CD8-positive, alpha-beta memory T cell (primary cell): ENCODE measurements around the gene USP4. TPM values are rescaled to one million over a fixed set of nuclear protein-coding genes. Genes with fewer than 3 reads are reported as not detected.
"Not testable (repeated sequence)": the region's sequence is repeated elsewhere in the genome, so short reads cannot be mapped to it uniquely, and the experiment has no call there.

Experiments used
- CTCF ChIA-PET: fragments of 350-600 bp; sonication (Branson Sonifier 250); formaldehyde crosslinking; loops from one replicate; lab custom pipeline; 2021; ENCODE audit warnings: antibody characterized with exemption; lab: Charles Lee
- POLR2A ChIA-PET: fragments of 350-600 bp; sonication (Branson Sonifier 250); formaldehyde crosslinking; loops from one replicate; lab custom pipeline; 2021; ENCODE audit warnings: antibody characterized with exemption; lab: Charles Lee
- DNase-seq, 5 donors: peaks; one replicate each; pipeline versions ENCODE4 v3.0.0 to v3.0.0-alpha.2; 2020 to 2022; ENCODE audit warnings: mixed read lengths in 1 of 5
- H3K27ac ChIP-seq: one replicate; pipeline ENCODE4 v1.7.0; 2013; ENCODE audit warnings: low read depth, mild to moderate bottlenecking, low read length, moderate library complexity
- H3K27me3 ChIP-seq: 2 replicates; pipeline ENCODE4 v1.7.0; 2013; ENCODE audit warnings: low read length, mild to moderate bottlenecking; ENCODE audit not compliant: insufficient read depth, poor library complexity, severe bottlenecking
- H3K36me3 ChIP-seq: 2 replicates; pipeline ENCODE4 v1.7.0; 2013; ENCODE audit warnings: mild to moderate bottlenecking, low read length, moderate library complexity; ENCODE audit not compliant: insufficient read depth
- H3K4me1 ChIP-seq: 2 replicates; pipeline ENCODE4 v1.7.0; 2013; ENCODE audit warnings: mild to moderate bottlenecking, low read length, moderate library complexity; ENCODE audit not compliant: insufficient read depth
- H3K4me3 ChIP-seq: 2 replicates; pipeline ENCODE4 v1.7.0; 2013; ENCODE audit warnings: mild to moderate bottlenecking, low read length
- H3K9me3 ChIP-seq: 2 replicates; pipeline ENCODE4 v1.7.0; 2013; ENCODE audit warnings: mild to moderate bottlenecking, low read length
- H3K27ac Mint-ChIP-seq, 8 donors: one replicate each; pipeline ENCODE4 v1.8.0; 2020 to 2021; ENCODE audit warnings: mixed read lengths in 8 of 8, mild to moderate bottlenecking in 6 of 8, inconsistent platforms in 3 of 8, moderate library complexity in 3 of 8
- H3K27me3 Mint-ChIP-seq, 2 donors: one replicate each; pipeline ENCODE4 v1.8.0; 2020 to 2021; ENCODE audit warnings: mixed read lengths in 2 of 2, mild to moderate bottlenecking in 1 of 2, moderate library complexity in 1 of 2
- H3K36me3 Mint-ChIP-seq, 3 donors: one replicate each; pipeline ENCODE4 v1.8.0; 2020 to 2021; ENCODE audit warnings: mixed read lengths in 3 of 3, inconsistent platforms in 1 of 3, mild to moderate bottlenecking in 1 of 3
- H3K4me1 Mint-ChIP-seq, 3 donors: one replicate each; pipeline ENCODE4 v1.8.0; 2020 to 2021; ENCODE audit warnings: mixed read lengths in 3 of 3, inconsistent platforms in 1 of 3, mild to moderate bottlenecking in 1 of 3
- H3K4me3 Mint-ChIP-seq, 7 donors: one replicate each; pipeline ENCODE4 v1.8.0; 2020 to 2021; ENCODE audit warnings: mixed read lengths in 7 of 7, mild to moderate bottlenecking in 6 of 7, moderate library complexity in 4 of 7, inconsistent platforms in 2 of 7
- H3K9me3 Mint-ChIP-seq, 5 donors: one replicate each; pipeline ENCODE4 v1.8.0; 2020 to 2022; ENCODE audit warnings: mixed read lengths in 5 of 5, mild to moderate bottlenecking in 3 of 5, moderate library complexity in 2 of 5, inconsistent platforms in 1 of 5
- polyA plus RNA-seq: library from polyadenylated mRNA; unstranded; fragments of 300-500 nt; fragmentation: Illumina TruSeq; gene quantifications from one replicate; pipeline ENCODE4 v1.2.3, GENCODE V29; 2021
- total RNA-seq, 2 experiments: library from RNA; stranded (reverse); gene quantifications; one replicate each; pipeline ENCODE4 v1.2.3, GENCODE V29; 2021

USP4 gene
- total and polyA plus RNA-seq, 3 experiments from 2014 or later = 69.9 to 73.0 (median 72.6) TPM

- H3K36me3 ChIP-seq = peaks cover 30% of the 10 kb centered on the region
These were observed 6.8 kb downstream of the USP4 start for GRCh38 chr3:49333091-49333490.

GRCh38 chr3:49329186-49329585 lies 10.7 kb downstream of the USP4 start:
- peaks cover 16% of the 10 kb centered on the region for H3K4me1 ChIP-seq
- H3K27ac ChIP-seq = no peak overlapping the region
- CTCF ChIA-PET = interaction anchor here (1.5 kb wide), 1 partner anchor 120 kb away, joined by 3 read pairs; no protein-coding TSS in a partner anchor
- Mint-ChIP-seq H3K27ac (peak overlapping the region in 1 of 8 donors; percentile 65), H3K27me3 (peaks cover 0 to 2% of the 10 kb centered on the region in 2 donors), H3K36me3 (peaks cover 4 to 85% (median 17%) of the 10 kb centered on the region in 3 donors), H3K4me3 (no peak overlapping the region), H3K9me3 (no peaks in the 10 kb centered on the region), H3K4me1 (peaks cover 16 to 36% (median 22%) of the 10 kb centered on the region in 3 donors)
- H3K36me3 ChIP-seq = peaks cover 49% of the 10 kb centered on the region
- DNase-seq = no peak
- POLR2A ChIA-PET = no interaction called here
- H3K4me3 ChIP-seq = no peak overlapping the region
- no peaks in the 10 kb centered on the region for H3K27me3 ChIP-seq
- H3K9me3 ChIP-seq = no peaks in the 10 kb centered on the region

More at GRCh38 chr3:49333091-49333490, 6.8 kb downstream of the USP4 start:
- no peak overlapping the region for H3K4me3 ChIP-seq
- Mint-ChIP-seq H3K27ac (peak overlapping the region; percentile 71 to 93 (median 89)), H3K4me3 (peak overlapping the region in 2 of 7 donors; percentile 21 to 52), H3K27me3 (no peaks in the 10 kb centered on the region), H3K4me1 (peaks cover 26 to 50% (median 28%) of the 10 kb centered on the region in 3 donors), H3K9me3 (no peaks in the 10 kb centered on the region), H3K36me3 (peaks cover 4 to 74% (median 11%) of the 10 kb centered on the region in 3 donors)
- no peaks in the 10 kb centered on the region for H3K27me3 ChIP-seq
- ChIA-PET POLR2A (interaction anchor here (0.6 kb wide), 1 partner anchor 21 kb away, joined by 3 read pairs; no protein-coding TSS in a partner anchor), CTCF (interaction anchor here (1.1 to 1.7 kb wide), 2 partner anchors 100 to 116 kb away, joined by 3 to 7 read pairs; no protein-coding TSS in a partner anchor)
- peak in 2 of 5 donors; percentile 44 to 50 for DNase-seq
- peaks cover 26% of the 10 kb centered on the region for H3K4me1 ChIP-seq
- no peak overlapping the region for H3K27ac ChIP-seq
- no peaks in the 10 kb centered on the region for H3K9me3 ChIP-seq

- POLR2A ChIA-PET, CTCF ChIA-PET, H3K9me3 ChIP-seq, H3K4me3 ChIP-seq, H3K9me3 Mint-ChIP-seq, H3K27me3 ChIP-seq, H3K4me1 ChIP-seq, DNase-seq, H3K4me3 Mint-ChIP-seq, H3K27ac ChIP-seq, H3K27me3 Mint-ChIP-seq: not testable (repeated sequence)
- Mint-ChIP-seq H3K36me3 (peaks cover 10 to 85% (median 22%) of the 10 kb centered on the region in 3 donors), H3K27ac (peak overlapping the region in 1 of 8 donors; percentile 29), H3K4me1 (peaks cover 13 to 33% (median 18%) of the 10 kb centered on the region in 3 donors)
- peaks cover 50% of the 10 kb centered on the region for H3K36me3 ChIP-seq
These were observed 11.5 kb downstream of the USP4 start for GRCh38 chr3:49328350-49328749.

- Mint-ChIP-seq H3K9me3 (no peaks in the 10 kb centered on the region), H3K27ac (no peak overlapping the region), H3K4me3 (no peak overlapping the region), H3K4me1 (peaks cover 5 to 26% (median 11%) of the 10 kb centered on the region in 3 donors), H3K36me3 (peaks cover 10 to 82% (median 23%) of the 10 kb centered on the region in 3 donors), H3K27me3 (peaks cover 0 to 2% of the 10 kb centered on the region in 2 donors)
- H3K27me3 ChIP-seq = no peaks in the 10 kb centered on the region
- H3K36me3 ChIP-seq = peaks cover 54% of the 10 kb centered on the region
- no peak overlapping the region for H3K4me3 ChIP-seq
- POLR2A ChIA-PET = no interaction called here
- H3K4me1 ChIP-seq = no peaks in the 10 kb centered on the region
- DNase-seq = no peak
- H3K9me3 ChIP-seq = no peaks in the 10 kb centered on the region
- H3K27ac ChIP-seq = no peak overlapping the region
- CTCF ChIA-PET = no interaction called here
These were observed 12.4 kb downstream of the USP4 start for GRCh38 chr3:49327485-49327884.

GRCh38 chr3:49324768-49325167 lies 15.1 kb downstream of the USP4 start:
- POLR2A ChIA-PET = no interaction called here

GRCh38 chr3:49316696-49317457 lies 23.0 kb downstream of the USP4 start:
- Histone ChIP-seq H3K9me3 (no peaks in the 10 kb centered on the region), H3K27me3 (no peaks in the 10 kb centered on the region), H3K4me1 (no peaks in the 10 kb centered on the region), H3K27ac (no peak overlapping the region), H3K36me3 (peaks cover 28% of the 10 kb centered on the region), H3K4me3 (no peak overlapping the region)
- Mint-ChIP-seq H3K27ac (no peak overlapping the region), H3K27me3 (no peaks in the 10 kb centered on the region), H3K4me3 (no peak overlapping the region), H3K36me3 (peaks cover under 1 to 74% (median 5%) of the 10 kb centered on the region in 3 donors), H3K4me1 (peaks cover 0 to 5% (median 2%) of the 10 kb centered on the region in 3 donors), H3K9me3 (no peaks in the 10 kb centered on the region)
- POLR2A ChIA-PET = interaction anchor here (0.7 kb wide), 1 partner anchor 78 kb away, joined by 4 read pairs; no protein-coding TSS in a partner anchor
- CTCF ChIA-PET = interaction anchor here (0.6 kb wide), 1 partner anchor 39 kb away, joined by 3 read pairs; no protein-coding TSS in a partner anchor
- DNase-seq = no peak

More at GRCh38 chr3:49324768-49325167, 15.1 kb downstream of the USP4 start:
- CTCF ChIA-PET = interaction anchor here (1.7 to 2.1 kb wide), 2 partner anchors 15 to 125 kb away, joined by 5 to 8 read pairs; partner anchors contain the start of gene USP4
- Mint-ChIP-seq H3K9me3 (no peaks in the 10 kb centered on the region), H3K36me3 (peaks cover 15 to 88% (median 30%) of the 10 kb centered on the region in 3 donors), H3K4me3 (no peak overlapping the region), H3K27me3 (peaks cover 0 to 2% of the 10 kb centered on the region in 2 donors), H3K4me1 (peaks cover 10 to 19% (median 12%) of the 10 kb centered on the region in 3 donors), H3K27ac (peak overlapping the region in 1 of 8 donors; percentile 60)
- H3K27me3 ChIP-seq = no peaks in the 10 kb centered on the region
- no peak for DNase-seq
- no peak overlapping the region for H3K4me3 ChIP-seq
- no peaks in the 10 kb centered on the region for H3K4me1 ChIP-seq
- peaks cover 68% of the 10 kb centered on the region for H3K36me3 ChIP-seq
- H3K9me3 ChIP-seq = no peaks in the 10 kb centered on the region
- no peak overlapping the region for H3K27ac ChIP-seq

- Histone ChIP-seq H3K4me1 (no peaks in the 10 kb centered on the region), H3K4me3 (no peak overlapping the region), H3K9me3 (no peaks in the 10 kb centered on the region), H3K27ac (no peak overlapping the region), H3K36me3 (peaks cover 33% of the 10 kb centered on the region), H3K27me3 (no peaks in the 10 kb centered on the region)
- H3K27ac Mint-ChIP-seq = peak overlapping the region in 5 of 8 donors; percentile 15 to 54 (median 32)
- H3K4me3 Mint-ChIP-seq = no peak overlapping the region
- H3K27me3 Mint-ChIP-seq = no peaks in the 10 kb centered on the region
- POLR2A ChIA-PET = no interaction called here
- H3K9me3 Mint-ChIP-seq = no peaks in the 10 kb centered on the region
- H3K4me1 Mint-ChIP-seq = peaks cover 0 to 6% (median 5%) of the 10 kb centered on the region in 3 donors
- no peak for DNase-seq
- peaks cover 0 to 71% (median 8%) of the 10 kb centered on the region in 3 donors for H3K36me3 Mint-ChIP-seq
- CTCF ChIA-PET = interaction anchor here (1.6 kb wide), 1 partner anchor 26 kb away, joined by 4 read pairs; the partner anchor contains the start of gene USP4
These were observed 25.8 kb downstream of the USP4 start for GRCh38 chr3:49313896-49314688.
